Measurements from ENCODE around the gene HIGD1B. TPM values are rescaled to one million over a fixed set of nuclear protein-coding genes. Genes with fewer than 3 reads are reported as not detected.

HIGD1B gene
- total and polyA plus RNA-seq, 3 donors from 2014 or later, result 0.81 to 2.6 TPM; not detected in 1

DNA sequence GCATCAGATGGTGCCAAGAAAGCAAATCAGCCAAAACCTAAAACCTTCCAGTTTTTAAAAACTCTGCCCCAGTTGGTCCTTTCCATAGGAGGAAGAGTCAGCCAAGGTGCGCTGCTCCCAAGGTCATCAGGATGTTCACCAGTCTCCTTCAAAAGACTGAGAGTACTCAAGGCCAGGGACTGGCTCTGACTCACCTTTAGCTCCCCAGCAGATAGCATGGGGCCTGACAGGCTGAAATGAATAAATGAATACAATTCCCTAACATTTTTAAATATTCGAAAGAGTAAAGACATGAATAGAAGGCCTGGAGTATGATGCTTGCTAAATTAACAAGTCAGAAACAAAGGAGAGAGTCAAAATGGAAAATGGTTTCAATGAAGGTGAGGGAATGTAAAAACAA, 32.4 kb downstream of the HIGD1B start:
- no peaks in the 10 kb centered on the region for H3K27me3 ChIP-seq
- no peak overlapping the region for H3K4me3 ChIP-seq
- no peaks in the 10 kb centered on the region for H3K4me1 ChIP-seq
- H3K9me3 ChIP-seq, result no peaks in the 10 kb centered on the region
- TF ChIP-seq, protein P1, sequence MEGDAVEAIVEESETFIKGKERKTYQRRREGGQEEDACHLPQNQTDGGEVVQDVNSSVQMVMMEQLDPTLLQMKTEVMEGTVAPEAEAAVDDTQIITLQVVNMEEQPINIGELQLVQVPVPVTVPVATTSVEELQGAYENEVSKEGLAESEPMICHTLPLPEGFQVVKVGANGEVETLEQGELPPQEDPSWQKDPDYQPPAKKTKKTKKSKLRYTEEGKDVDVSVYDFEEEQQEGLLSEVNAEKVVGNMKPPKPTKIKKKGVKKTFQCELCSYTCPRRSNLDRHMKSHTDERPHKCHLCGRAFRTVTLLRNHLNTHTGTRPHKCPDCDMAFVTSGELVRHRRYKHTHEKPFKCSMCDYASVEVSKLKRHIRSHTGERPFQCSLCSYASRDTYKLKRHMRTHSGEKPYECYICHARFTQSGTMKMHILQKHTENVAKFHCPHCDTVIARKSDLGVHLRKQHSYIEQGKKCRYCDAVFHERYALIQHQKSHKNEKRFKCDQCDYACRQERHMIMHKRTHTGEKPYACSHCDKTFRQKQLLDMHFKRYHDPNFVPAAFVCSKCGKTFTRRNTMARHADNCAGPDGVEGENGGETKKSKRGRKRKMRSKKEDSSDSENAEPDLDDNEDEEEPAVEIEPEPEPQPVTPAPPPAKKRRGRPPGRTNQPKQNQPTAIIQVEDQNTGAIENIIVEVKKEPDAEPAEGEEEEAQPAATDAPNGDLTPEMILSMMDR (IDR thresholded peaks at IDR 0.05), result no peak
- no peak for TF ChIP-seq POLR2A (IDR thresholded peaks at IDR 0.05)
- 78 to 81% methylated on average over 2 of the region's 2 CpGs for WGBS, 2 donors
- no peak overlapping the region for H3K27ac ChIP-seq
- DNase-seq, result no peak
- H3K36me3 ChIP-seq (ENCODE audit: low read depth, missing control alignments), result no peaks in the 10 kb centered on the region
- intact Hi-C loops (cut with DNase I; ENCODE audit: low total_unique reads), result no loop called here

DNA sequence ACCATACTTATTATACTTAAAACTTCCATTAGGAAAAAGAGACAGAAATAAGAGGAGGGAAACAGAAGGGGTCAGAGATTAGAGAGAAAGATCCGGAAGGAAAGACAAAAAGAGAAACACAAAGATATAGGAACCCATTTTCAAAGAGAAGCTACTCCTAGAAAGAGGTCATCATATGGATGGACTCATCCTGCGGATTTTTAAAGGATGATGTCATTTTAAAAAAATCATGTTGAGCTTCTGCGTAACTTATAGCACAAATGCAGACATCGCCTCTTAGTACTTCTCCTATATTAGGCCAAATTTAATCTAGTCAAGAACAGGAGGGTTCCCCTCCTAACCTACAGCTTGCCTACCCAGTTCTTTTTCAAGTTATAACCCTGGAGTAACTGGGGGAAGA, 33.5 kb downstream of the HIGD1B start:
- H3K36me3 ChIP-seq (ENCODE audit: low read depth, missing control alignments), result no peaks in the 10 kb centered on the region
- no peak overlapping the region for H3K27ac ChIP-seq
- no peak for TF ChIP-seq POLR2A (IDR thresholded peaks at IDR 0.05)
- TF ChIP-seq, protein P1 (IDR thresholded peaks at IDR 0.05), result no peak
- no peak for DNase-seq
- H3K9me3 ChIP-seq, result no peaks in the 10 kb centered on the region
- no peak overlapping the region for H3K4me3 ChIP-seq
- no peaks in the 10 kb centered on the region for H3K27me3 ChIP-seq
- intact Hi-C loops (cut with DNase I; ENCODE audit: low total_unique reads), result no loop called here
- 89% methylated on average over 4 of the region's 4 CpGs for WGBS, 2 donors
- H3K4me1 ChIP-seq, result no peaks in the 10 kb centered on the region

DNA sequence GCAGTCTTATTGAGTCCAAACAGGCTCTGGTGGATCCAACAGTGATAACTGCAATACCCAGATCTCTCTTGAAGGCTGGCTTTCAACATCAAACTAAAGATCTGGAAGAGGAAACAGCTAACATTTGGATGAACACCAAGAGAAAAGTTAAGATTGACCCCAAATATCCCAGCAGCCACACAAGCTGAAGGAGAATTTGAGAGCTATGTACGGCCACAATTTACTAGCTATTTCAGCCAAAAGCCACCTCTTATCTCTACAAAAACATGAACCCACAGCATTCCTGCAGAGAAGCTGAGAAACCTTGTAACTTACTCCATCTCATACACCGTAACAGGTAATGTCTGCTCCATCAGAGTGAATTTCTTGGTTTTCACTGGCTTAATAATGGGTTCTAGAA, 37.3 kb downstream of the HIGD1B start:
- H3K4me3 ChIP-seq, result no peak overlapping the region
- no peak for TF ChIP-seq POLR2A (IDR thresholded peaks at IDR 0.05)
- TF ChIP-seq, protein P1 (IDR thresholded peaks at IDR 0.05), result no peak

DNA sequence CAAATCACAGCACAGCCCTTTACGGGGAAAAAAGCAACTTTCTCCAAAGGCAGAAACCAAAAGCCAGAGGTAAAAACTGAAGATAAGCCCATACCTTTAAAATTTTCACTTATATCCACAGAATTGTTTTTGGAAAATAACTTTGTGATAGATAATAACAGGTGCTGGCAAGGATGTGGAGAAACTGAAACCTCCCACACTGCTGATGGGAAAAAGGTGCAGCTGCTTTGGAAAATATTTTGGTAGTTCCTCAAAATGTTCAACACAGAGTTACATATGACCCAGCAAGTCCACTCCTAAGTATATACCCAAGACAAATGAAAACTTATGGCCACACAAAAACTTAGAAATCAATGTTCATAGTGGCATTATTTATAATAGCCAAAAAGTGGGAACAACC, 39.3 kb downstream of the HIGD1B start:
- DNase-seq, result no peak
- WGBS, 2 donors, result 77 to 78% methylated on average over 1 of the region's 1 CpG
- no peaks in the 10 kb centered on the region for H3K9me3 ChIP-seq
- TF ChIP-seq POLR2A (IDR thresholded peaks at IDR 0.05), result no peak
- TF ChIP-seq, protein P1 (IDR thresholded peaks at IDR 0.05), result no peak
- no peaks in the 10 kb centered on the region for H3K36me3 ChIP-seq (ENCODE audit: low read depth, missing control alignments)
- peaks cover 8% of the 10 kb centered on the region for H3K4me1 ChIP-seq
- no peak overlapping the region for H3K4me3 ChIP-seq
- intact Hi-C loops (cut with DNase I; ENCODE audit: low total_unique reads), result no loop called here
- H3K27me3 ChIP-seq, result no peaks in the 10 kb centered on the region
- no peak overlapping the region for H3K27ac ChIP-seq

More for the DNA sequence above, 37.3 kb downstream of the HIGD1B start:
- intact Hi-C loops (cut with DNase I; ENCODE audit: low total_unique reads), result no loop called here
- Histone ChIP-seq H3K4me1 (peaks cover 8% of the 10 kb centered on the region), H3K27ac (no peak overlapping the region), H3K36me3 (ENCODE audit: low read depth, missing control alignments) (no peaks in the 10 kb centered on the region), H3K9me3 (no peaks in the 10 kb centered on the region), H3K27me3 (no peaks in the 10 kb centered on the region)
- 34 to 49% methylated on average over 2 of the region's 2 CpGs for WGBS, 2 donors
- DNase-seq, result no peak

Data from testis (tissue), 3 donors.